NT2/D1 (cell line): Measurements from ENCODE around the gene STX12.

ENCODE experiments used
- DNase-seq: peaks from one replicate; pipeline ENCODE4 v3.0.0-alpha.2; 2011; ENCODE audit warnings: low read depth, low spot score
- H3K27me3 ChIP-seq: 2 replicates; pipeline ENCODE4 v1.6.0; 2011; ENCODE audit warnings: mild to moderate bottlenecking; ENCODE audit not compliant: insufficient read length, insufficient read depth
- H3K36me3 ChIP-seq: 2 replicates; pipeline ENCODE4 v1.6.1; 2011; ENCODE audit warnings: mild to moderate bottlenecking, low read length, mixed read lengths; ENCODE audit not compliant: insufficient read depth, insufficient read length
- H3K4me1 ChIP-seq: 2 replicates; pipeline ENCODE4 v1.5.1; 2011; ENCODE audit not compliant: insufficient read depth, insufficient read length
- H3K4me3 ChIP-seq: 2 replicates; pipeline ENCODE4 v1.5.1; 2011; ENCODE audit warnings: low read depth; ENCODE audit not compliant: insufficient read length
- H3K9ac ChIP-seq: 2 replicates; pipeline ENCODE4 v1.6.0; 2011; ENCODE audit warnings: low read depth; ENCODE audit not compliant: insufficient read length
- H3K9me3 ChIP-seq: 2 replicates; pipeline ENCODE4 v1.5.1; 2011; ENCODE audit warnings: mild to moderate bottlenecking, low read length; ENCODE audit not compliant: insufficient read depth
- SUZ12 ChIP-seq: IDR thresholded peaks from 2 replicates; pipeline ENCODE4 v1.6.1; 2011; ENCODE audit not compliant: insufficient read length, insufficient read depth; ENCODE audit errors: extremely low read depth
- YY1 ChIP-seq: IDR thresholded peaks from 2 replicates; pipeline ENCODE4 v1.6.1; 2011; ENCODE audit not compliant: insufficient read length, insufficient read depth
- ZNF274 ChIP-seq: IDR thresholded peaks from 2 replicates; pipeline ENCODE4 v1.6.1; 2011; ENCODE audit warnings: mild to moderate bottlenecking, low read depth, low read length

Gene STX12

DNA sequence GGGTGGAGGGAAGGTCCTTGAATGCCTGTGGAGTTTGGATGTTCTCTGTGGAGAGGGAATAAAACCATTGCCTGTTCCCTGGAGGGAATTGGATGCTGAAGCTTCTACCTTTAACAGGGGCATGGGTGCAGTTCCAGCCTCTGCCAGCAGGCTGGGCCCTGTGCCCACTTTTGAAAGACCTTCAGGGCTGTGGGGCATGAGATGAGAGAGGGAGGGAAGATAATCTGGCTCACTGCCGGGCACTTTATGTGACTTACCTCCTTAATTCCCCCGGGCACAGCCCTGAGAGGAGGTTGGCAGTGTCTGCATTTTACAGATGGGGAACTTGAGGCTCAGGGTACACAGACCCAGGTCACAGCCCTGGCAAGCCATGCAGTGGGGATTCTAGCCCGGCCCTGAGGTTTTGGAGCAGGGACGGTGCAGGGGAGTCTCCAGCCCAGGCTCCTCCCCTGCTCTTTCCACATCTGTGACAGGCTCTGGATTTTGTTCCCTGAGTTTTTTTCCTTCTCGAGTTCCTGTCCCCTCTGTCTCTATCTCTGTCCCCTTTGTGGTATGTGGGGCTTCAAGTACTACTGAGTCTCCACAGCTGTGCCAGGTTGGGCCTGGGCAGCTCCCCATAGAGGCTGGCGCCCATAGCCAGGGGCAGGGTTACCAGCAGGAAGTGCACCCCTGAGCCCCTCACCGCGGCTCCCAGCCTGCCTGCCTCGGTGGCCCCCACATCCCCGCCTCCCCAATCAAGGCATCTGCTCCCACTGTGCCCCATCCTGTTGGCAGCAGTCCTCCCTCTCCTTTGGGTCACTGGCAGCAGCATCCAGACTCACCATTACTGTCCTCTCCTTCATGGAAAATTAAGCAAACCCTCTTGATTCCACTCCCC lies 85.3 kb downstream of the STX12 start:
- DNase-seq: peak; percentile 85
- Histone ChIP-seq H3K4me3 (no peak overlapping the region), H3K9me3 (no peaks in the 10 kb centered on the region), H3K27me3 (no peaks in the 10 kb centered on the region), H3K4me1 (peaks cover 15% of the 10 kb centered on the region), H3K9ac (peak overlapping the region; percentile 28), H3K36me3 (no peaks in the 10 kb centered on the region)
- TF ChIP-seq SUZ12 (no peak), ZNF274 (no peak), YY1 (no peak)

DNA sequence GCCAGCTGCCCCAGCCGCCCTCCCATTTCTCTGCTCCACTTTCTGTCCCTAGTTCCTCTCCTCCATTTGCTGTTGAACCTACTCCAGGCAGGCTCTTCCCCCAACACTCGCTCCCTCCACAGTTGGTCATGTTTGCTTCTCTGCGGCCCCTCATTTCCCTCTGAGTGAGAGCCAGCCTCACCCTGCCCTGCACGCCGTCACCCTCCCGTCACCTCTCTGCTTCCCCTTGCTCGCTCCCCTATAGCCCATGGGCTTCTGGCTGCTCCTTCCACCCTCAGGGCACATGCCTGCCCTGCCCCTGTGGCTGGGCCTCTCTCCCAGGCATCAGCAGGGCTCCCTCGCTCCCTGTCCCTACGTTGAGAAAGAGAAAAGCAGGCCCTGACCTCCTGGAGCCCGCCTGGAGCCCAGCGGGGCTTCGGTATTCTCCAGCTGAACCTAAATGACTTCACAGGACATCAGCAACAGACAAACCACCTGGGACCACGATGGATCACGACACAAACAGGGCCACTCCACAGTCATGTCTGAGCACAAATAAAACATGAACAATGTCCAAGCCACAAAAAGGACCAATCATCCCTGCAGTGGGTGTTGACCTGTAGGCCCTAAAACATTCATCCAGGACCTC lies 86.0 kb downstream of the STX12 start:
- no peaks in the 10 kb centered on the region for H3K9me3 ChIP-seq
- no peaks in the 10 kb centered on the region for H3K27me3 ChIP-seq
- TF ChIP-seq SUZ12 (no peak), ZNF274 (no peak), YY1 (no peak)
- no peaks in the 10 kb centered on the region for H3K36me3 ChIP-seq
- no peak for DNase-seq
- H3K9ac ChIP-seq: peak overlapping the region; percentile 28
- peaks cover 18% of the 10 kb centered on the region for H3K4me1 ChIP-seq
- H3K4me3 ChIP-seq: no peak overlapping the region

DNA sequence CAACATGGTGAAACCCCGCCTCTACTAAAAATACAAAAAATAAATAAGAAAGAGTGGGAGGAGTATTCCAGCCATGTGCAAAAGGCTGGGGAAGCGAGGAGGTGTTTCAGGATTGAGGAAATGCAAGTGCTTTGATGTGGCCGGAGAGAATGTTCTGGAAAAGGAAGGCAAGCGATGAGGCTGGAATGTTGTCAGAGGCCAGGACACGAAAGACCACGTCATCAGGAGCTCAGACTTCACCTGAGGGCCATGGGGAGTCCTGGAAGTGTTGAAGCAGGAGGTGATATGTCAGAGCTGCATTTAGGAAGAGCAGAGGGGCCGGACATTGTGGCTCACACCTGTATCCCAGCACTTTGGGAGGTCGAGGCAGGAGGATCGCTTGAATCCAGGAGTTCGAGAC lies 88.4 kb downstream of the STX12 start:
- H3K36me3 ChIP-seq: no peaks in the 10 kb centered on the region
- DNase-seq: no peak
- peaks cover 18% of the 10 kb centered on the region for H3K4me1 ChIP-seq
- H3K9me3 ChIP-seq: no peaks in the 10 kb centered on the region
- TF ChIP-seq ZNF274: no peak
- TF ChIP-seq YY1: no peak
- TF ChIP-seq SUZ12: no peak
- H3K27me3 ChIP-seq: no peaks in the 10 kb centered on the region
- H3K4me3 ChIP-seq: no peak overlapping the region
- H3K9ac ChIP-seq: no peak overlapping the region

DNA sequence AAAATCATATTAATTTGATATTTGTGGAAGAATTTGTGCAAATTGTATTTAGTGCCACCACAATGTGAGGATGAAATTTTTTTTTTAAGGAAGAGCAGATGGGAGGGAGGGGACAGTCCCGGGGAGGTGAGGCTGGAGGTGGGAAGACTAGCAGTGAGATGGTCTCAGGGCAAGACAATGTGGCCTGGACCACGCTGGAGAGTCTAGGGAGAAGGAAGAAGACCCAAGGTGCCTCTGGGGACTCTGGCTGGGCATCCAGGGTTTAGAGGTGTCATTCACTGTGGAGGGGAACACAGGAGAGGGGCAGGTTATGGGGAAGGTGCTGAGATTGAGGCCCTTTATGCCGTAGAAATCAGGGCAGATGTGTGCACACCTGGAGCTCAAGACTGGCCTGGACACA lies 89.0 kb downstream of the STX12 start:
- Histone ChIP-seq H3K36me3 (no peaks in the 10 kb centered on the region), H3K9me3 (no peaks in the 10 kb centered on the region), H3K9ac (peak overlapping the region; percentile 15), H3K4me1 (peaks cover 18% of the 10 kb centered on the region), H3K4me3 (no peak overlapping the region), H3K27me3 (no peaks in the 10 kb centered on the region)
- TF ChIP-seq ZNF274: no peak
- TF ChIP-seq YY1: no peak
- TF ChIP-seq SUZ12: no peak
- DNase-seq: no peak

DNA sequence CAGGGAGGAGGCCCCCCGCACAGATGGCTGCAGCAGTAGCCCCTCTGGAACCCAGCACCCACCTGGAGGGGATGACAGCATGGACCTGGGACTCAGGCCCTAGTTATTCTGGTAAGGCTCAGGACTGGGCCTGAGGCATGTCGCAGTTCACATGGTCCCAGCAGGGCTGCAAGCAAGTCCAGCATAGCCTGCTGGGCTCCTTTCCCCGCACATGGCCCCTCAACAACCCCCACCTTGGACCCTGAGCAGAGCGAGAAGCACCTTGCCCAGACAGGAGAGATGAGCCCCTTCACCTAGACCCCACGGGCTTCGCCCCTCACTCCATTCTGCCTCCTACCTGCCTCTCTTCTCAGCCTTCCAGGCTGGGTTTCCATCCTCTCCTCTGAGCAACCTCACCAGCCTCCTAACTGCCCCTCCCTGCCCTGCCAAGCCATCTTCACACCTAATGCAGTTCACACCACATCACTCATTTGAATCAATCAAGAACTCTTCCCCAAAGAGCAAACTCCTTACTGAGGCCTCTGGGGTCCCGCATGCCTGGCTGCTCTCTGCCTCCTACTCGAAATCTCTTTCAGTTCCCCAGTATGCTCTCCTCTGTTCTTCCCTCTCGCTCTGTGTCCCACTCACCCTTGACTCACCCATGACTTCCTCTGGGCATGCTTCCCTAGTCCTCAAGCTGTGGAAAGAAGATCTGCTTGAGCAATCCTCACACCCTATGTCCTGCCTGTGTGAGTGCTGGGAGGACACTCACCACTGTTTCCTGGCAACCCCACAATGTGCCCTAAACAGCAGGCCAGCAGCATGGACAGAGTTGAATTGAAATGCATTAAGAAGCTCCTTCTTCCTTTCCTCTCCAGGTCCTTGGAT lies 89.9 kb downstream of the STX12 start:
- TF ChIP-seq SUZ12: no peak
- TF ChIP-seq YY1: no peak
- TF ChIP-seq ZNF274: no peak
- Histone ChIP-seq H3K4me1 (peaks cover 18% of the 10 kb centered on the region), H3K4me3 (no peak overlapping the region), H3K36me3 (no peaks in the 10 kb centered on the region), H3K27me3 (no peaks in the 10 kb centered on the region), H3K9me3 (no peaks in the 10 kb centered on the region), H3K9ac (peak overlapping the region; percentile 8)
- DNase-seq: peak; percentile 46

DNA sequence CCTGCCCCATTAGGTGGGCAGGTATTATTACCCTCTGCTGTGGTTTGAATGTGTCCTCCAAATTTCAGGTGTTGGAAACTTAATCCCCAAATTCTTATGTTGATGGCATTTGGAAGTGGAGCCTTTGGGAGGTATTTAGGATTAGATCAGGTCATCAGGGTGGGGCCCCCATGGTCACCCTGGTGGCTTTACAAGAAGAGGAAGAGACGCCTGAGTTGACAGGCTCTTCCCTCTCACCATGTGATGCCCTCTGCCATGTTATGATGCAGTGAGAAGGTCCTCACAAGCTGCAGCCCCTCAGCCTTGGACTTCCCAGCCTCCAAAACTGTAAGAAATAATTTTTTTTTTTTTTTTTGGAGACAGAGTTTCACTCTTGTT lies 90.5 kb downstream of the STX12 start:
- no peak for DNase-seq
- H3K4me1 ChIP-seq: peaks cover 14% of the 10 kb centered on the region
- no peaks in the 10 kb centered on the region for H3K9me3 ChIP-seq
- H3K36me3 ChIP-seq: no peaks in the 10 kb centered on the region
- no peak overlapping the region for H3K9ac ChIP-seq
- TF ChIP-seq YY1 (no peak), SUZ12 (no peak), ZNF274 (no peak)
- no peak overlapping the region for H3K4me3 ChIP-seq
- H3K27me3 ChIP-seq: no peaks in the 10 kb centered on the region
